ENCODE results near the gene JAG2. TPM values are rescaled to one million over a fixed set of nuclear protein-coding genes. Genes with fewer than 3 reads are reported as not detected.

The JAG2 gene
- total and polyA plus RNA-seq, 8 donors, result 10.1 to 34.2 (median 14.6) TPM

DNA sequence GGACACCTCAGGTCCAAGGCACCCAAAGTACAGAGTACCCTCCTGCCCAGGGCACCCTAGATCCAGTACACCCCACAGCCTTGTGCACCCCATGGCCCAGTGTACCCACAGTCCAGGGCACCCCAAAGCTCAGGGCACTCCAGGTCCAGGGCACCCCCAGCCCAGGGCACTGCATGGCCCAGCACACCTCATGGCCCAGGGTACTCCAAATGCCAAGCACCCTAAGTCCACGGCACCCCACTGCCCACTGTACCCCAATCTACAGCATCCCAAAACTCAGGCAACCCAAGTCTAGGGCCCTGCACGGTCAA is 6.0 kb downstream of the JAG2 start:
- H3K4me3 ChIP-seq, result no peak overlapping the region
- TF ChIP-seq, protein P1, sequence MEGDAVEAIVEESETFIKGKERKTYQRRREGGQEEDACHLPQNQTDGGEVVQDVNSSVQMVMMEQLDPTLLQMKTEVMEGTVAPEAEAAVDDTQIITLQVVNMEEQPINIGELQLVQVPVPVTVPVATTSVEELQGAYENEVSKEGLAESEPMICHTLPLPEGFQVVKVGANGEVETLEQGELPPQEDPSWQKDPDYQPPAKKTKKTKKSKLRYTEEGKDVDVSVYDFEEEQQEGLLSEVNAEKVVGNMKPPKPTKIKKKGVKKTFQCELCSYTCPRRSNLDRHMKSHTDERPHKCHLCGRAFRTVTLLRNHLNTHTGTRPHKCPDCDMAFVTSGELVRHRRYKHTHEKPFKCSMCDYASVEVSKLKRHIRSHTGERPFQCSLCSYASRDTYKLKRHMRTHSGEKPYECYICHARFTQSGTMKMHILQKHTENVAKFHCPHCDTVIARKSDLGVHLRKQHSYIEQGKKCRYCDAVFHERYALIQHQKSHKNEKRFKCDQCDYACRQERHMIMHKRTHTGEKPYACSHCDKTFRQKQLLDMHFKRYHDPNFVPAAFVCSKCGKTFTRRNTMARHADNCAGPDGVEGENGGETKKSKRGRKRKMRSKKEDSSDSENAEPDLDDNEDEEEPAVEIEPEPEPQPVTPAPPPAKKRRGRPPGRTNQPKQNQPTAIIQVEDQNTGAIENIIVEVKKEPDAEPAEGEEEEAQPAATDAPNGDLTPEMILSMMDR (IDR thresholded peaks at IDR 0.05), result no peak
- no peaks in the 10 kb centered on the region for H3K36me3 ChIP-seq
- H3K9me3 ChIP-seq, result no peaks in the 10 kb centered on the region
- H3K27ac ChIP-seq, result no peak overlapping the region
- intact Hi-C loops (cut with DNase I), result no loop called here
- peaks cover 0 to 17% of the 10 kb centered on the region in 2 donors for H3K27me3 ChIP-seq
- DNase-seq (no peak), ATAC-seq (no peak)
- H3K4me1 ChIP-seq, result peaks cover 0 to 8% of the 10 kb centered on the region in 2 donors

DNA sequence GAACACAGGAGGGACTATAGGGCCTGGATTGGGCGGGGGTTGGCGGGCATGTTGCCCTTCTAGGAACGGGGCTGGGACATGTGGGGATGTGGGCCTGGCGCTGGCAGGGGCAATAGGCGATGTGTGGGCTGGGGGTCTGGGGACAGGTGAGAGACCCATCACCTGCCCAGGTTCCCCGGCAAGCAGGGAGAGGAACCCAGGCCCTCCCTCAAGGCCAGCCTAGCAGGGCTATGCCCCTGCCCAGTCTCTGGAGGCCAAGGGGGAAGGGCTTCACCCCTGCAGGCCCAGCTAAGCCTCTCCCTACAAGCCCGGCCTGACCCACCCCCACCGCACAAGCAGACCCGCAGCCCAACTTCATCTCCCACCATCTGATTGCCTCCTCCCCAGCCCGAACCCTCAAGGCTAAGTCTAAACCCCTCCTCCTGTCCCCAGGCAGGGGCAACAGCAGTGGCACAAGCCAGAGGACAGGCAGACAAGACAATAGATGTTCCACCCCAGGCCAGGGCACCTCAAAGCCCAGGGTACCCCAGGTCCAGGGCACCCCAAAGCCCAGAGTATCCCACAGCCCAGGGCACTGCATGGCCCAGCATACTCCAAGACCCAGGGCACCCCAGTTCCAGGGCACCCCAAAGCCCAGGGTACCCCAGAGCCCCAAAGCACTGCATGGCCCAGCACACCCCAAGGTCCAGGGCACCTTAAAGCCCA is 6.5 kb downstream of the JAG2 start:
- ATAC-seq, result peak; percentile 15
- Histone ChIP-seq H3K4me3 (no peak overlapping the region), H3K27ac (no peak overlapping the region), H3K36me3 (no peaks in the 10 kb centered on the region), H3K27me3 (peaks cover 0 to 12% of the 10 kb centered on the region in 2 donors), H3K4me1 (peaks cover 0 to 7% of the 10 kb centered on the region in 2 donors), H3K9me3 (no peaks in the 10 kb centered on the region)
- no peak for DNase-seq
- intact Hi-C loops (cut with DNase I), result no loop called here
- TF ChIP-seq, protein P1 (IDR thresholded peaks at IDR 0.05), result no peak

DNA sequence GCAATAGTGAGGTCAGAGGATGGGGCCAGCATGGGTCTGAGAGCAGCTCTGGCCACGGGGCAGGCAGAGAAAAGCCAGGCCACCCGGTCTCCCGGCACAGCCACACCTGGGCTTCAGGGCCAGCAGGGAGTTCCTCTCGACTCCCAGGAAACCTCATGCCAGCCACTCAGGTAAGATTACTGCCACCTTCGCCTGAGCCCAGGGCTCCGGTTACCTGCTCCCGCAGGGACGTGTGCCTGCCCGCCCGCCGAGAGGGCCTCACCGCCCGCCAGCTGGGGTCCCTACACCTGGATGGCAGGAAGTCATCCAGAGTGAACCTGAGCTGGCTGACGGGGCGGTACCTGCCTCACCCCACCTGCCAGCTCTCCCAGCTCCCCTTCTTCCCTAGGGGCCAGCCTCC is 7.3 kb downstream of the JAG2 start:
- Histone ChIP-seq H3K4me3 (no peak overlapping the region), H3K36me3 (no peaks in the 10 kb centered on the region), H3K27ac (no peak overlapping the region), H3K27me3 (peaks cover 0 to 4% of the 10 kb centered on the region in 2 donors), H3K9me3 (no peaks in the 10 kb centered on the region), H3K4me1 (peaks cover 0 to 7% of the 10 kb centered on the region in 2 donors)
- TF ChIP-seq, protein P1 (IDR thresholded peaks at IDR 0.05), result no peak
- ATAC-seq (no peak), DNase-seq (peak in 1 of 4 donors; percentile 44)
- intact Hi-C loops (cut with DNase I), result no loop called here

DNA sequence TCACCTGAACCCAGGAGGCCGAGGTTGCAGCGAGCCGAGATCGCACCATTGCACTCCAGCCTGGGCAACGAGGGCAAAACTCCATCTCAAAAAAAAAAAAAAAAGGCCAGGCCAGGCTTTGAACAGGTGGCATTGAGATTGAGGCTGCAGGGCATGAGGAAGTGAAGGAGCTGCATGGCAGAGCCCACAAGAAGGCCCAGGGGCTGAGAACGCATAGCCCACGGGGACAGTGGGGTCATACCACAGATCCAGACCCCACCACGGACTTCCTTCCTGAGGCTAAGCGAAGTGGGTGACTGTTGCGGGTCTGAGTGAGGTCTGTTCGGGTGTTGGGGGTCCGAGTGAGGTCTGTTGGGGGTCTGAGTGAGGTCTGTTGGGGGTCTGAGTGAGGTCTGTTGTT is 7.8 kb downstream of the JAG2 start:
- no peak for ATAC-seq

DNA sequence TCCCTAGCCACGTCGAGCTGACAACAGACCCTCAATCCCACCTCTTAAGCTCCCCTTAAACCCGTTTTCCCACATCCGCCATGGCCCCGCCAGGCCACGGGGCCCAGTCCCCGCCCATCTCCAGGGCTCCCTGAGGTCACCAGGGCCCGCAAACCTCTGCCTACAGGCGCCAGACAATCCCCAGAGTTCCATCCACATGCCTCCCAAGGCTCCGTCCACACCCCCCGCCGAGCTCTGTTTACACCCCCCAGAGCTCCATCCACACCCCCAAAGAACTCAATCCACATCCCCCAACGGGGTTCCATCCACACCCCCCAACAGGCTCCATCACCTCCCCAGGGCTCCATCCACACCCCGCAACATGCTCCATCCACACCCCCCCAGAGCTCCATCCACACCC is 9.2 kb downstream of the JAG2 start:
- TF ChIP-seq, protein P1 (IDR thresholded peaks at IDR 0.05), result no peak

More for the DNA sequence above, 7.8 kb downstream of the JAG2 start:
- no peak overlapping the region for H3K27ac ChIP-seq
- no peak overlapping the region for H3K4me3 ChIP-seq
- H3K27me3 ChIP-seq, result no peaks in the 10 kb centered on the region
- TF ChIP-seq, protein P1 (IDR thresholded peaks at IDR 0.05), result no peak
- DNase-seq, result no peak
- intact Hi-C loops (cut with DNase I), result no loop called here
- H3K9me3 ChIP-seq, result no peaks in the 10 kb centered on the region
- H3K36me3 ChIP-seq, result peaks cover 0 to 3% of the 10 kb centered on the region in 2 donors
- H3K4me1 ChIP-seq, result peaks cover 0 to 2% of the 10 kb centered on the region in 2 donors

More for the DNA sequence above, 9.2 kb downstream of the JAG2 start:
- no peak for ATAC-seq
- peak in 1 of 4 donors; percentile 21 for DNase-seq
- H3K4me1 ChIP-seq, result no peaks in the 10 kb centered on the region
- intact Hi-C loops (cut with DNase I), result no loop called here
- H3K4me3 ChIP-seq, result no peak overlapping the region
- H3K36me3 ChIP-seq, result peaks cover 0 to 12% of the 10 kb centered on the region in 2 donors
- H3K27me3 ChIP-seq, result no peaks in the 10 kb centered on the region
- H3K9me3 ChIP-seq, result no peaks in the 10 kb centered on the region
- no peak overlapping the region for H3K27ac ChIP-seq
